H4 (cell line): ENCODE measurements around the gene GRID2. TPM values are rescaled to one million over a fixed set of nuclear protein-coding genes. Genes with fewer than 3 reads are reported as not detected.
"Not testable (repeated sequence)": the region's sequence is repeated elsewhere in the genome, so short reads cannot be mapped to it uniquely, and the experiment has no call there.

Experiments used
- DNase-seq: peaks from one replicate; pipeline ENCODE4 v3.0.0-alpha.2; 2015; ENCODE audit warnings: low spot score
- total RNA-seq: library from RNA; depleted of rRNA; stranded (reverse); fragments of >200 nt; shearing (Covaris generic); gene quantifications from 2 replicates; pipeline ENCODE4 v1.2.3, GENCODE V29; 2014

Gene GRID2
- total RNA-seq, 1 experiment from 2014 or later = 0.72 TPM

DNA sequence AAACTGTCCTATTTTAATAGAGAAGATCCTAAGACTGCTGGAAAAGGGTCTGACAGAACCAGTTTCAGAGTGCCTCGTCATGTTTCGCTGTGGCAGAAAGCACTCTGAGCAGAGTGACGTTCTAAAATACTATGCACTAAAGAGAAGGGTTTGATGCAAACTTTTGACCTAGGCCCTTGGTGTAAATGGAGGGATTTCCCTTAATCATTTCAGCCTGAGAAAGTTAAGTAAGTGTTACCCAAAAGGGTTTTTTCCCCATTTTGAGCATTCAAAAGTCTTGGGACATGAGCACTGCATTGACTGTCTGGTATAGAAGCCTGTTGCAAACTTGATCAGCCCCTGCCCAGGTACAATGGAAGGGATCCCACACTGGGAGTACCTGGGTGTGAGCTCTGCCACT, 1367.3 kb downstream of the GRID2 start:
- DNase-seq = no peak

DNA sequence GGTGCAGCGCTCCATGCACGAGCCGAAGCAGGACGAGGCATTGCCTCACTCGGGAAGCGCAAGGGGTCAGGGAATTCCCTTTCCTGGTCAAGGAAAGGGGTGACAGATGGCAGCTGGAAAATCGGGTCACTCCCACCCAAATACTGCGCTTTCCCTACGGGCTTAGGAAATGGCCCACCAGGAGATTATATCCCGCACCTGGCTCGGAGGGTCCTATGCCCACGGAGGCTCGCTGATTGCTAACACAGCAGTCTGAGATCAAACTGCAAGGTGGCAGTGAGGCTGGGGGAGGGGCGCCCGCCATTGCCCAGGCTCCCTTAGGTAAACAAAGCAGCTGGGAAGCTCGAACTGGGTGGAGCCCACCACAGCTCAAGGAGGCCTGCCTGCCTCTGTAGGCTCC, 1373.2 kb downstream of the GRID2 start:
- not testable (repeated sequence) for DNase-seq

DNA sequence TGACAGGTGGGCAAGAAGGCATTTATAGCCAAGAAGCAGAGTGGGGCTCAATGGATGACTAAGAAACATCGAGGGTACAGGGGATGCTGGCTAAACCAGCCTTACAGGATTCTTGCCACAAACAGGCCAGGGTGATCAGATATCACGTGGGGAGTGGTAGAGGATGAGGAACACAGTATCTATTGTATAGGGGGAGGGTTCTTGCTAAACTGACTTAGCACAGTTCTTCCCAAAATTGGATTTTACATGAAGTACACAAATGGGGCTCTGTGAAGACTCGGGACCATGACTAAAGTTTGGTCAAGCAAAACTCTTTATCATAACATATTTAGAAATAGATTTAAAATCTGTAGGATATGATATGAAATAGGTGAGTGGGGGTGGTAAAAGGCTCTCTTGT, 1380.8 kb downstream of the GRID2 start:
- DNase-seq = no peak

DNA sequence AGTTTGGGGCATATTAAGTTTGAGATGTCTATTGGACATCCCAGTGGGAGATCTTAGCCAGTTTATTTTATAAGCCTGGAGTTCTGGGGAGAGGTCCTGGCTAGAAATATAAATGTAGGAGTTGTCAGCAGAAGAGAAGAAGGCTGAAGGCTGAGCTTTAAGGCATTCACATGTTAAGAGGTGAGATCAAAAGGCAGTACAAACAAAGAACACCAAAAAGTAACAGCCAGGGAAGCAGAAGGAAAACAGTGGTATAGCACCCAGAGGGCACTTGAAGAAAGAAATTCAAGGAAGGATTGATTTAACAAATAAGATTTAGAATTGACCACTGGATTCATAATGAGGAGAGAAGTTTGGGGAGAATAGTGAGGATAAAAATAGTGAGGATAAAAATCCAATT, 1383.5 kb downstream of the GRID2 start:
- DNase-seq = no peak

DNA sequence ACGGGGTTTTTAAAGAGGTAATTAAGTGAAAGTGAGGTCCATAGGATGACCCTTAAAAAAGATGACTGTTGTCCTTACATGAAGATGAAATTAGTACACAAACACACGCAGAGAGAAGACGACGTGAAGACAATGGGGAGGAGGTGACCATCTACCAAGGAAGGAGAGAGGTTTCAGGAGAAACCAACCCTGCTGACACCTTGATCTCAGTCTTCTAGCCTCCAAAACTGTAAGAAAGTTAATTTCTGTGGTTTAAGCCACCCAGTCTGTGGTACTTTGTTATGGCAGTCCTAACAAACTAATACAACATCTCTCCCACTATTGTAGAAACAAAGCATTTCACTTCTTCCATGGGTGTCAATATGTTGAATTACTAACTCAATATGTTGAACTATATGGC, 1385.2 kb downstream of the GRID2 start:
- DNase-seq = no peak

DNA sequence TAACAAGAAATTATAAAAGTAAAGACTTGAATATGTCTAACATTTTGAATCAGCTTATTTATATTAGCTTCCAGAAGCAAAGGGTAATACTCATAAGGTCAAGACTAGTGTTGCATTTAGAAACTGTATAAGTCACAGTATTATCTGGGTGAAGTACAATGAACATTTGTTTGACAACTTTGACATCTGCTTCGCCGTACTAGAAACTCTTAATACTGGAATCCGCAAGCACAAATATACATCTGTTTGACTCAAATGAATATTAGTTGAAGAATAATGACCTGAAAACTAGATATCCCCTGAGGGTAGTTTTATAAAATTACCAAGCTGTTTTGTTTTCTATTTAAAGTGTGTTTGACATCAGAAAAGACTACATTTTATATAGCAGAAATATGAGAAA, 1389.4 kb downstream of the GRID2 start:
- no peak for DNase-seq

DNA sequence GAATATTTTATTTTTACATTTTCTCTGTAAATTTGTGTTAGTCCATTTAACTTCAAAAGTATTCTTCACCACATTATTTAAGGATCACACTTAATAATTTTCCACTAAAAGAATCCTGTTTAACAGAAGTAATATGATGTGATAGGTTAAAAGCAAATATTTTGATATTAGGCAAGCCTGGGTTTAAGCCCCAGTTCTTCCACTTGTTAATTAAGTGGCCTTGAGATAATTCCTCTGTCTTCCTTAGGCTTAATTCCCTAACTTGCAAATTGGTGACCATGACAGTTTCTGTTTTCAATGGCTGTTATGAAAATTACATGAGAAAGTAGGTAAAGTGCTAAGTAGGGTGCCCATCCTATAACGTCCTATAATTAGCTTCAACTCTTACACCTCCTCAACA, 1394.9 kb downstream of the GRID2 start:
- DNase-seq = no peak

DNA sequence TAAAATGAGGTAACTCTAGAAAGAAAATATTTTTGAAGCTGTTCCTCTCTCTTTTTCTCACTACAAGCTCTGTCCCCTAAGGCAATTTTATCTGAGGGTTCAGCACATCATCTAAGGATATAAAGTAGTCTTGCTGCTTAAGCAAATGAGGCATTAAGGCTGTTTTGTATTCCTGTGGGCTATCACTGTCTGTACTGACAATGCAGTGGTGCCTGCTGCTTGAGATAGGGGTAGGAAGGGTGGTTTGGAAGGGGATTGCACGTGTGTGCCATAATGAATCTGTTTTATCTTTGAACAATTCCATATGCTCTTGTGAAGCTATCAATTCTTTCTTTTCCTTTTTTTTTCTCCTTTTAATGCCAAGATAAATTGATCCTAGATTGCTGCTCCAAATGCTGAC, 1396.8 kb downstream of the GRID2 start:
- DNase-seq = no peak

DNA sequence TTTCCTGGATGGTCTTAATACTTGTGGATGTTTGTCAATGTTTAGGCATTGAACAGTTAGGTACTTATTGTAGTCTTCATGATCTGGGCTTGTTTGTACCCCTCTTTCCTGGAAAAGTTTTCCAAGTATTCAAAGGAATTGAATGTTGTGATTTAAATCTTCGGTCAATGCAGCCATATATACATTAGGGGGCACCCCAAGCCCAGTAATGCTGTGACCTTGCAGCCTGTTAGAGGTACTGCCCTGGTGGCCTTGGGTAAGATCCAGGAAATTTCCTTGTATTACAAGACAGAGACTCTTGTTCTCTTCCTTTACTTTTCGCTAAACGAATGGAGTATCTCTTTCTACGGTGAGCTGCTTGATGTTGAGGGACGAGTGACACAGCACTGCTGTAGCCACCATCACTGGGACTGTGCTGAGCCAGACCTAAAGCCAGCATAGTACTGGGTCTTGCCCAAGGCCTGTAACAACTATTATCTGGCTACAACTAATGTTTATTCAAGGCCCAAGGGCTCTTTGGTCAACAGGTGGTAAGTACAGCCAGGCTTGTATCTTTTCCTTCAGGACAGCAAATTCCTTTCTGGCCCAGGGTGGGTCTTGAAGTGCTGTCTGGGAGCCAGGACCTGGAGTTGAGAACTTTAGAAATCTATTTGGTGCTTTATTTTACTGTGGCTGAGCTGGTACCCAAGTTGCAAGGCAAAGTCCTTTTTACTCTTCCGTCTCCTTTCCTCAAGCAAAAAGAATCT, 1406.5 kb downstream of the GRID2 start:
- peak; percentile 23 for DNase-seq

DNA sequence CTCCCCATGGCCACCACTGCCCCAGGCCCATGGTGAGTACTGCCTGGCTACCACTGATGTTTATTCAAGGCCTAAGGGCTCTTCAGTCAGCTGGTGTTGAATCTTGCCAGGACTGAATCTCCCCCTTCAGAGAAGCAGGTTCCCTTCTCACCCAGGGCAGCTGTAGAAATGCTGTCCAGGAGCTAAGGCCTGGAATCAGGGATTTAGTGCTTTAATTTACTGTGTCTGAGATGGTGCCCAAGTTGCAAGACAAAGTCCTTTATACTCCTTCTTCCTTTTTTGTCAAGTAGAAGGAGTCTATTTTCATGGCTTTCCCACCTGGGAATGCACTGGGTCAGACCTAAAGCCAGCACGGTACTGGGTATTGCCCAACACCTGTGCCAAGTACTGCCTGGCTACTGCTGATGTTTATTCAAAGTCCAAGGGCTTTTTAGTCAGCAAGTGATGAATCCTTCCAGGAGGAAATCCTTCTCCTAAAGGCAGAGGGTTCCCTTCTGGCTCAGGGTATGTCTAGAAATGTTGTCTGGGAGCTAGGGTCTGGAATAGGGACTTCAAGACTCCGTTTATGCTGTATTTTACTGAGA, 1407.2 kb downstream of the GRID2 start:
- no peak for DNase-seq

DNA sequence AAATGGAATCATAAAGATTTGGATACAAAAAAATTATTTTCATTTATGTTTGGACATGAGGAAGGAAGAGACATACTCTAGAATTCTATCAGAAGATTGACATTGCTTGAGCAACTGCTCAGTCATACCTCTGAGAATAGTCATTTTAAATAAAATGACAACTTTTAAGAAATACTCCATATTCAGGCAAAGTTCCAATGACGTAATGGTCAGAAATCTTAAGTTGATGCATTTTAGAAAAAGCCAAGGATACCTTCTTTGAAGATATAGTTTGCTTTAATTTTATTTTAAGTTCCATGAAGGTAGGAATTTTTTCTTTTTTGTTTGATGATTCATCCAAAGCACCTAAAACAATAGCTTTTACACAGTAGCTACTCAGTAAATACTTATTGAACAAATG, 1414.5 kb downstream of the GRID2 start:
- no peak for DNase-seq

DNA sequence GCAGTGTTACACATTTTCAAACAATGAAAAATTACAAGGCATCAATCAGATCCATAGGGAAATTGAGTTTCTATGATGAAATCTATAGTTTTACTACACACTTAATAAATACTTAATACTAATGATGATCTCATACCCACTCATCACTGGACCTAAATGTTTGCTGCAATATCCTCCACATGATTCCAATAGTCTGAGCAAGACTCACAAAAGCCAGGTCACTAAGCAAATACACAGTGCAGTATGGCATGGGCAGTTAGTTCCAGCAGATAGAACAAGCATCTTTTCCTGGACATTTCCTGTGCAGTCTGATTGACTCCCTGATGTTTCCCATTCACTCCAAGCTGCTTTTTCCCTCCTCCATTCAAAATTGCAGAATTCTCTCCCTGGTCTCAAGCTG, 1415.8 kb downstream of the GRID2 start:
- no peak for DNase-seq

DNA sequence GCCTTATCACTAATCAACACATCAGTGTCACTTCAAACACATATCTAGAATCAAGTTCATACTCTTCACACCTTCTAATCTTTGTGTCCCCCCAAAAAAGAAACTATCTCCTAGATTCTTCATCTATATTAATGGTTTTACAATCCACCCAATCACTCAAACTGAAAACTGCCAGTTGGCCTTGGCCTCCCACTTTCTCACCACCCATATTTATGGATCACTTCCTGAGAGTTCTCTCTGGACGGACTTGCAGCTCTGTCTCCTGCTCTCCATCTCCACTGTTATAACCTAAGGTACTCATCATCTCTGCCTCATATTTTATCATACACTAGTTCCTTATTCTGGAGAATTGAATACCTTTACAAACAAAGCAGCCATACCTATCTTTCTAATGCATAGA, 1418.7 kb downstream of the GRID2 start:
- DNase-seq = no peak

DNA sequence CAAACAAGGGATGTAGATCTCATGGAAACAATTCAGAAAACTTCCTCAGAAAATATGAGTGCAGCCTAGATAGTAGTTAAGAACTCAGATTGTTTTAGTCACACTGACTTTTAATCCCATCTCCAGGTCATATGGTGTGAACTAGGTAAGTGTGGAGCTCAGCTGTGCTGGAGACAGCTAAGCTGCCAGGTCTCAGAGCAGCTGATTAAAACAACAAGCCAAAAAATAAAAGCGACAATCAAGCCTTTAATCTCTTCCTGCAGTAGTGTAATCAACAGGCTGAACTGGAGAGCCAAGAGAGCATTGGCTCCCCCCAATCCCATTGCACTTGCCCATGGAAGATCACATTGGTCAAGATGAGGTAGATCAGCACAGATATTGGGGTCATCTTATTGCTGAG, 1426.5 kb downstream of the GRID2 start:
- DNase-seq = no peak

DNA sequence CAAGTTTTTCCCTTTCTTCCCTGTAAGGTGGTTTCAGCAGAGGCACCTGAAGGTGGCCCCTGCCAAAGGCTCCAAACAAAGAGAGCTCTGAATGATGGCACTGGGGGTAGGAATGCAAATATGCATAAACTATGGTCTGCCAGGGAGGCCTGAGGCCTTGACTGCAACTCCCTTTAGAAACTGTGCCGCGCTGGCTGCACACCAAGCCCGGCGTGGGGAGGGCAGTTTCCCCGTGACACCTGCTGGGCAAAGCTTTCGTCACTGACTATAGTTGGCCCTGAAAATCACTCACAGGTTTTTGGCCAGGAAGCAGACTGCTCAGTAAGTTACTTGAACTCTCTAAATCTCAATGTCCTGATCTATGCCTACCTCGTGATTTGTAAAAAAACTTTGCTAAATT, 1427.0 kb downstream of the GRID2 start:
- no peak for DNase-seq

DNA sequence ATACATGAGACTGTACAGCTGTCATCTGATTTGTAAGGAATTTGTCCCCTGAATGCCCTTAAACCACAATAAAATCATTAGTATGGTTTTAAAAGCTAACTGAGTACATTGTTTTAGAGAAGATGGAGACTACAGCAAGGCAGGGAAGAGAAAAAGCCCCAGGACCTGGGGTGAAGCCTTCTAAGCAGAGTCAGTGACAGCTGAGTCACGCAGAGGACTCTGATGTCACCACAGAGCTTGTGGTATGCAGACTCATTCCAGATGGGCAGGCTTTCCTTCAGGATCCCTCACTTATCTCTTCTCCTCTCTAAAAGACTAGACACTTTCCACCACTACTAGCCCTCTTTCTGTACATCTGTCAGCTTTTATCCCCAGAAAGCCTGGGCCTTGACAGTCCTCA, 1427.7 kb downstream of the GRID2 start:
- DNase-seq = peak; percentile 56

DNA sequence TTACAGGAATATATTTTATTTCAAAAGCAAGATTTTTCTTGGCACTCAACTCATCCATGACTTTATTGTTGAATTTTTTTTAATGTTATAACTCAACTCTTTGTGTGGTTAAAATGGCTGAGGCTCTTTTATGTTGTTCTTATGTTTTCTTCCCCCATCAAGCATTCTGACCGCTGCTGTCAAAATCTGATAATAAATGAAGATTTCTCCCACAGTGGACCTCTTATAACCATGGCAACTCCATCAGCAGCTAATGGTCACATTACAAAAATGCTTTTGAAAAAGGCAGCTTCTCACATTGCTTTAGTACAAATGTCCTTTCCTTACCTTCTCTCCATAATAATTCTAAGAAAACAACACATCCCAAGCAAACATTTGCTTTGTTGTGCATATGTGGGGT, 1428.7 kb downstream of the GRID2 start:
- no peak for DNase-seq

DNA sequence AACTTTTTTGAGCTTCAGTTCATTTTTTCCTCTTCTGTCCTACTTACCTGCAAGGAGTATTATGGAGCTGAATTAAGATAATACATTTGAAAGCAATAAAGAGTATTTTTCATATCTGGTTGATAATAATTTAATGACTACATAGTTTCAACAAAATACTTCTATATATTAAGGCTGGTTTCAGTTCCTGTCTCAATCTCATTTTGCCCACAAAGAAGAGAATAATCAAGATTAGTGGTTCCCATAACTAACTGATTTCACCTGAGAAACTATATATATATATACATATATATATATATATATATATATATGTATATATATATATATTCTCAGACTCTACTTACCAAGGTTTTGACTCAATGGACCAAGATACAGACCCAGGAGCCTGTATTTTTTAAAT, 1437.1 kb downstream of the GRID2 start:
- DNase-seq = no peak

DNA sequence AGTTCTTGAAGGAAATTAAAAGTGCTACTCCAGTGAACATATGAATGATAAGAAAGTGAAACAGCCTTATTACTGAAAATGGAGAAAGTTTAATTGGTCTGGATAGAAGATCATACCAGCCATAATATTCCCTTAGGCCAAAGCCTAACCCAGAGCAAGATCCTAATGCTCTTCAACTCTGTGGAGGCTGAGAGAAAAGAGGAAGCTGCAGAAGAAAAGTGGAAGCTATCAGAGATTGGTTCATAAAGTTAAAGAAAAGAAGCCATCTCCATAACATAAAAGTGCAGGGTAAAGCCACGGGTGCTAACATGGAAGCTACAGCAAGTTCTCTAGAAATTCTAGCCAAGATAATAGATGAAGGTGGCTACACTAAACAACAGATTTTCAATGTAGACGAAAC, 1439.3 kb downstream of the GRID2 start:
- DNase-seq = no peak

DNA sequence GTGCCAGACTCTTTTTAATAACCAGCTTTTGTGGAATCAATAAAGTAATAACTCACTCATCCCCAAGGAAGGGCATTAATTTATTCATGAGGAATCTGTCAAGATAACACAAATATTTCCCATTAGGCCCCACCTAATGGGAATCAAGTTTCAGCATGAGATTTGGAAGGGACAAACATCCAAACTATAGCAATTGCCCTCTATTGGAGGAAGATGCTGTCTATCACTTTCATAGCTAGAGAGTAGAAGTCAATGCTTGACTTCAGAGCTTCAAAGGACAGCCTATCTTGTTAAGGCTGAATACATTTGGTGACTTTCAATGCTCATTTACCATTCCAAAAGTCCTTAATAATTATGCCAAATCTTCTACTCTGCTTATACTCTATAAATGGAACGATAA, 1439.9 kb downstream of the GRID2 start:
- no peak for DNase-seq

DNA sequence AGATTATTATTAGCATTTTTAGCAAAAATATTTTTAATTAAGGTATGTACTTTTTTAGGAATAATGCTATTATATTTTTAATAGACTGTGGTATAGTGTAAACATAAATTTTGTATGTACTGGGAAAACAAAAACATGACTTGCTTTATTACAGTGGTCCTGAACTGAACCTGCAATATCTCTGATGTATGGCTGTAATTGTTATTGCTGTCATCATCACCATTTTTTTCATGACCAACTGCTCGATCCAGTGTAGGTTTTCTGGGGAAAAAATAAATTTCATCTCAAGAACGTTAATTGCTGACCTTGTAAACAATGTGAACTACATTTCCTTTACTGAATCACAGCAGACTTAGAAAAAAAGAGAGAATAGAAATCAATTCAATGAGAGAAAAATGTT, 1441.2 kb downstream of the GRID2 start:
- DNase-seq = no peak

DNA sequence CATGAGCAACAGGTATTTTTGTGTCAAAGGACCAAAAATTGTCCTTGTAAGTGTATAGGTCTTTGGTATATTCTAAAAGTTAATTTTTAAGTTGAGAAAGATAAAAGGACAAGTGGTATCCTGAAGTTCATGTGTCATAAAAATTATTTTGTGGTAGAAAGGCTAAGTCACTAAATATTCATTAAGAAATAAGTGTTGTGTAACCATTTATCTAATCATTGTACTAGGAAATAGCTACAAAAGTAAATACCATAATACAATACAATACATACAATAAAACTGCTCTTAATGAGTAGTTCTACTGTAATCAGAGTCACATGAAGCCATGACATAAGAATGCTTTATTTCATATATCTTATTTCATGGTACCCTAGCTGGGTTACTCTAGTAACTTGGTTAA, 1442.3 kb downstream of the GRID2 start:
- no peak for DNase-seq

DNA sequence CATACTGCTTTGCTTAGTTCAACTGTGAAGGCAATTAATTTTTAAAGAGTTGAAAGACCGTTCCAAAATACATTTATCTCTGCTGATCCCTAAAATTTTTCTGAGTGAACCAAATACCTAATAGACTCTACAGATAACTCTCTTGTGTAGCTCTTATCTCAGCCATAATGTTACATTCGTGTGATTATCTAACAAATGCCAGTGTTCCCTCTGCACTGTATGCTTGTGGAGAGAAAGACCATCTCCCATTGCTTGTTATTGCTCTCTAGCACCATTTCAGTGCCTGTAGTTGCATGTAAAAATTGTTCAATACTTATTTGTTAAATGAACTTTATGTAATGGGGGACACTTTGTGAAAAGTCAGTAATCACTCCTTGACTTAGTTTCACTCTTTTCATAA, 1443.5 kb downstream of the GRID2 start:
- no peak for DNase-seq
